Measurements from ENCODE around the gene IL16.

GRCh38 chr15:81288040-81288439, 91.4 kb downstream of the IL16 start:
- no peak for TF ChIP-seq EZH2phosphoT487 (IDR thresholded peaks at IDR 0.05; ENCODE audit: borderline replicate concordance, low read depth, low read length)
- TF ChIP-seq CTCF (conservative IDR thresholded peaks at IDR 0.05; ENCODE audit: low read length): no peak

All from OCI-LY7 (cell line).